Measurements from ENCODE around the gene OPN3.

The OPN3 gene

GRCh38 chr1:241593186-241593585 is 47.0 kb downstream of the OPN3 start:
- no peak for TF ChIP-seq GATA2 (IDR thresholded peaks at IDR 0.05; ENCODE audit: low read depth, low read length)
- no peak for TF ChIP-seq GATA3 (IDR thresholded peaks at IDR 0.05; ENCODE audit: low read depth, low read length)

GRCh38 chr1:241592273-241592958 is 47.8 kb downstream of the OPN3 start:
- TF ChIP-seq GATA3 (IDR thresholded peaks at IDR 0.05; ENCODE audit: low read depth, low read length) = no peak

- no peak for TF ChIP-seq GATA3 (IDR thresholded peaks at IDR 0.05; ENCODE audit: low read depth, low read length)
- TF ChIP-seq GATA2 (IDR thresholded peaks at IDR 0.05; ENCODE audit: low read depth, low read length) = no peak
Observed at GRCh38 chr1:241591736-241592135, 48.4 kb downstream of the OPN3 start.

GRCh38 chr1:241591317-241591716 is 48.9 kb downstream of the OPN3 start:
- no peak for TF ChIP-seq GATA2 (IDR thresholded peaks at IDR 0.05; ENCODE audit: low read depth, low read length)
- no peak for TF ChIP-seq GATA3 (IDR thresholded peaks at IDR 0.05; ENCODE audit: low read depth, low read length)

GRCh38 chr1:241590719-241591118 is 49.5 kb downstream of the OPN3 start:
- TF ChIP-seq GATA3 (IDR thresholded peaks at IDR 0.05; ENCODE audit: low read depth, low read length) (no peak), GATA2 (IDR thresholded peaks at IDR 0.05; ENCODE audit: low read depth, low read length) (no peak)

- TF ChIP-seq GATA2 (IDR thresholded peaks at IDR 0.05; ENCODE audit: low read depth, low read length) (no peak), GATA3 (IDR thresholded peaks at IDR 0.05; ENCODE audit: low read depth, low read length) (no peak)
Observed at GRCh38 chr1:241589521-241589920, 50.6 kb downstream of the OPN3 start.

- TF ChIP-seq GATA3 (IDR thresholded peaks at IDR 0.05; ENCODE audit: low read depth, low read length) = no peak
- TF ChIP-seq GATA2 (IDR thresholded peaks at IDR 0.05; ENCODE audit: low read depth, low read length) = no peak
Observed at GRCh38 chr1:241586905-241587512, 53.2 kb downstream of the OPN3 start.

- TF ChIP-seq GATA3 (IDR thresholded peaks at IDR 0.05; ENCODE audit: low read depth, low read length) (no peak), GATA2 (IDR thresholded peaks at IDR 0.05; ENCODE audit: low read depth, low read length) (no peak)
Observed at GRCh38 chr1:241582921-241583321, 57.2 kb downstream of the OPN3 start.

GRCh38 chr1:241579434-241579833 is 60.7 kb downstream of the OPN3 start:
- TF ChIP-seq GATA2 (IDR thresholded peaks at IDR 0.05; ENCODE audit: low read depth, low read length) = no peak
- no peak for TF ChIP-seq GATA3 (IDR thresholded peaks at IDR 0.05; ENCODE audit: low read depth, low read length)

GRCh38 chr1:241574154-241574553 is 66.0 kb downstream of the OPN3 start:
- TF ChIP-seq GATA3 (IDR thresholded peaks at IDR 0.05; ENCODE audit: low read depth, low read length) = no peak
- no peak for TF ChIP-seq GATA2 (IDR thresholded peaks at IDR 0.05; ENCODE audit: low read depth, low read length)

- TF ChIP-seq GATA2 (IDR thresholded peaks at IDR 0.05; ENCODE audit: low read depth, low read length) (no peak), GATA3 (IDR thresholded peaks at IDR 0.05; ENCODE audit: low read depth, low read length) (no peak)
Observed at GRCh38 chr1:241569848-241570247, 70.3 kb downstream of the OPN3 start.

GRCh38 chr1:241560849-241561187 is 79.4 kb downstream of the OPN3 start:
- TF ChIP-seq GATA2 (IDR thresholded peaks at IDR 0.05; ENCODE audit: low read depth, low read length) (no peak), GATA3 (IDR thresholded peaks at IDR 0.05; ENCODE audit: low read depth, low read length) (no peak)

GRCh38 chr1:241560146-241560848 is 79.9 kb downstream of the OPN3 start:
- TF ChIP-seq GATA3 (IDR thresholded peaks at IDR 0.05; ENCODE audit: low read depth, low read length) (no peak), GATA2 (IDR thresholded peaks at IDR 0.05; ENCODE audit: low read depth, low read length) (no peak)

- TF ChIP-seq GATA2 (IDR thresholded peaks at IDR 0.05; ENCODE audit: low read depth, low read length) = no peak
- TF ChIP-seq GATA3 (IDR thresholded peaks at IDR 0.05; ENCODE audit: low read depth, low read length) = no peak
Observed at GRCh38 chr1:241557551-241558193, 82.5 kb downstream of the OPN3 start.

All from SH-SY5Y (cell line).